ENCODE measurements around the gene MAP3K4. TPM values are rescaled to one million over a fixed set of nuclear protein-coding genes. Genes with fewer than 3 reads are reported as not detected.

Gene MAP3K4
- total RNA-seq, 1 experiment from 2014 or later = 69.8 TPM

DNA sequence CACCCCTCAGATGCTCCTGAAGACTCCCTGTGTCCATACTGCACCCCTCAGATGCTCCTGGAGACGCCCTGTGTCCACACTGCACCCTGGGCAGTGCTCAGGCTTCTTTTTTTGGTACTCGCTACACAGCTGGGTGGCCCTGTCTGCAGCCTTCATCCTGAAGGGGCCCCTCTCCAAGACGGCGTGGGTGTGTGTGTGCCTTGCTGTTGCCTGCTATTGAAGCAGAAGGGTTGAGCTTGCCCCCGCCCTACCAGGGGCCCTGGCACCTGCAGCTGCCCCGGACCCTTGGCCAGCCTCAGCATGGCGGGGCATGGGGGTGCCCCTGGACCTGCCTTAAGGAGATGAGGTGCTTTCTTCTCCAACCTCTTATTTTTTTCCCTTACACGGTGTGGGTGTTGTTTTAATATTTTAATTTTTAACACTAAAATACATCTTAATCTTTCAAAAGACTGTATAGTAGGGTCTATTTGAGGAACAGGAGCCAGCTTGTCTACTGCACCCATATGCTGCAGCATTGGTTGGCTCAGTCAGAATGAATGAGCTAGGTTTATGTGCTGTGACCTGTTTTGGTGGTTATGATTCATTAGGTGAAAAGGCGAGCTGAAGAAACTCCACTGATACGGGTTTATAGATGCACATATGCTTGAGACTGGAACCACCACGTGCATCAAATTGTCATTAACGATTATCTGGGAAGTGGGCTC is 146.4 kb downstream of the MAP3K4 start:
- H3K27ac Mint-ChIP-seq = no peak overlapping the region
- H3K36me3 Mint-ChIP-seq = peaks cover 36% of the 10 kb centered on the region
- H3K4me1 Mint-ChIP-seq = peaks cover 14% of the 10 kb centered on the region
- H3K9me3 Mint-ChIP-seq = no peaks in the 10 kb centered on the region
- DNase-seq (ENCODE audit: low spot score) (no peak), ATAC-seq (no peak)
- no peak overlapping the region for H3K4me3 Mint-ChIP-seq
- ChIA-PET POLR2A (interaction anchor here (0.8 kb wide), 1 partner anchor 136 kb away, joined by 3 read pairs; no protein-coding TSS in a partner anchor), CTCF (interaction anchor here (1.1 to 3.3 kb wide), 4 partner anchors 233 to 387 kb away, joined by 3 to 20 read pairs (median 12); no protein-coding TSS in a partner anchor)
- TF ChIP-seq, protein P1, sequence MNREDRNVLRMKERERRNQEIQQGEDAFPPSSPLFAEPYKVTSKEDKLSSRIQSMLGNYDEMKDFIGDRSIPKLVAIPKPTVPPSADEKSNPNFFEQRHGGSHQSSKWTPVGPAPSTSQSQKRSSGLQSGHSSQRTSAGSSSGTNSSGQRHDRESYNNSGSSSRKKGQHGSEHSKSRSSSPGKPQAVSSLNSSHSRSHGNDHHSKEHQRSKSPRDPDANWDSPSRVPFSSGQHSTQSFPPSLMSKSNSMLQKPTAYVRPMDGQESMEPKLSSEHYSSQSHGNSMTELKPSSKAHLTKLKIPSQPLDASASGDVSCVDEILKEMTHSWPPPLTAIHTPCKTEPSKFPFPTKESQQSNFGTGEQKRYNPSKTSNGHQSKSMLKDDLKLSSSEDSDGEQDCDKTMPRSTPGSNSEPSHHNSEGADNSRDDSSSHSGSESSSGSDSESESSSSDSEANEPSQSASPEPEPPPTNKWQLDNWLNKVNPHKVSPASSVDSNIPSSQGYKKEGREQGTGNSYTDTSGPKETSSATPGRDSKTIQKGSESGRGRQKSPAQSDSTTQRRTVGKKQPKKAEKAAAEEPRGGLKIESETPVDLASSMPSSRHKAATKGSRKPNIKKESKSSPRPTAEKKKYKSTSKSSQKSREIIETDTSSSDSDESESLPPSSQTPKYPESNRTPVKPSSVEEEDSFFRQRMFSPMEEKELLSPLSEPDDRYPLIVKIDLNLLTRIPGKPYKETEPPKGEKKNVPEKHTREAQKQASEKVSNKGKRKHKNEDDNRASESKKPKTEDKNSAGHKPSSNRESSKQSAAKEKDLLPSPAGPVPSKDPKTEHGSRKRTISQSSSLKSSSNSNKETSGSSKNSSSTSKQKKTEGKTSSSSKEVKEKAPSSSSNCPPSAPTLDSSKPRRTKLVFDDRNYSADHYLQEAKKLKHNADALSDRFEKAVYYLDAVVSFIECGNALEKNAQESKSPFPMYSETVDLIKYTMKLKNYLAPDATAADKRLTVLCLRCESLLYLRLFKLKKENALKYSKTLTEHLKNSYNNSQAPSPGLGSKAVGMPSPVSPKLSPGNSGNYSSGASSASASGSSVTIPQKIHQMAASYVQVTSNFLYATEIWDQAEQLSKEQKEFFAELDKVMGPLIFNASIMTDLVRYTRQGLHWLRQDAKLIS (CRISPR knock-in tag; IDR thresholded peaks at IDR 0.05; ENCODE audit: borderline replicate concordance) = no peak
- TF ChIP-seq GRHL2 (CRISPR knock-in tag; IDR thresholded peaks at IDR 0.05; ENCODE audit: insufficient replicate concordance, severe bottlenecking) = no peak
- TF ChIP-seq, protein P2, sequence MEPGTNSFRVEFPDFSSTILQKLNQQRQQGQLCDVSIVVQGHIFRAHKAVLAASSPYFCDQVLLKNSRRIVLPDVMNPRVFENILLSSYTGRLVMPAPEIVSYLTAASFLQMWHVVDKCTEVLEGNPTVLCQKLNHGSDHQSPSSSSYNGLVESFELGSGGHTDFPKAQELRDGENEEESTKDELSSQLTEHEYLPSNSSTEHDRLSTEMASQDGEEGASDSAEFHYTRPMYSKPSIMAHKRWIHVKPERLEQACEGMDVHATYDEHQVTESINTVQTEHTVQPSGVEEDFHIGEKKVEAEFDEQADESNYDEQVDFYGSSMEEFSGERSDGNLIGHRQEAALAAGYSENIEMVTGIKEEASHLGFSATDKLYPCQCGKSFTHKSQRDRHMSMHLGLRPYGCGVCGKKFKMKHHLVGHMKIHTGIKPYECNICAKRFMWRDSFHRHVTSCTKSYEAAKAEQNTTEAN (CRISPR knock-in tag; IDR thresholded peaks at IDR 0.05) = no peak
- TF ChIP-seq MXD4 (CRISPR knock-in tag; IDR thresholded peaks at IDR 0.05; ENCODE audit: borderline replicate concordance) = no peak
- TF ChIP-seq, protein P3, sequence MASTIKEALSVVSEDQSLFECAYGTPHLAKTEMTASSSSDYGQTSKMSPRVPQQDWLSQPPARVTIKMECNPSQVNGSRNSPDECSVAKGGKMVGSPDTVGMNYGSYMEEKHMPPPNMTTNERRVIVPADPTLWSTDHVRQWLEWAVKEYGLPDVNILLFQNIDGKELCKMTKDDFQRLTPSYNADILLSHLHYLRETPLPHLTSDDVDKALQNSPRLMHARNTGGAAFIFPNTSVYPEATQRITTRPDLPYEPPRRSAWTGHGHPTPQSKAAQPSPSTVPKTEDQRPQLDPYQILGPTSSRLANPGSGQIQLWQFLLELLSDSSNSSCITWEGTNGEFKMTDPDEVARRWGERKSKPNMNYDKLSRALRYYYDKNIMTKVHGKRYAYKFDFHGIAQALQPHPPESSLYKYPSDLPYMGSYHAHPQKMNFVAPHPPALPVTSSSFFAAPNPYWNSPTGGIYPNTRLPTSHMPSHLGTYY (CRISPR knock-in tag; IDR thresholded peaks at IDR 0.05) = no peak
- TF ChIP-seq ZNF423 (CRISPR knock-in tag; IDR thresholded peaks at IDR 0.05) = no peak
- H3K27me3 Mint-ChIP-seq (ENCODE audit: low read depth) = no peaks in the 10 kb centered on the region

DNA sequence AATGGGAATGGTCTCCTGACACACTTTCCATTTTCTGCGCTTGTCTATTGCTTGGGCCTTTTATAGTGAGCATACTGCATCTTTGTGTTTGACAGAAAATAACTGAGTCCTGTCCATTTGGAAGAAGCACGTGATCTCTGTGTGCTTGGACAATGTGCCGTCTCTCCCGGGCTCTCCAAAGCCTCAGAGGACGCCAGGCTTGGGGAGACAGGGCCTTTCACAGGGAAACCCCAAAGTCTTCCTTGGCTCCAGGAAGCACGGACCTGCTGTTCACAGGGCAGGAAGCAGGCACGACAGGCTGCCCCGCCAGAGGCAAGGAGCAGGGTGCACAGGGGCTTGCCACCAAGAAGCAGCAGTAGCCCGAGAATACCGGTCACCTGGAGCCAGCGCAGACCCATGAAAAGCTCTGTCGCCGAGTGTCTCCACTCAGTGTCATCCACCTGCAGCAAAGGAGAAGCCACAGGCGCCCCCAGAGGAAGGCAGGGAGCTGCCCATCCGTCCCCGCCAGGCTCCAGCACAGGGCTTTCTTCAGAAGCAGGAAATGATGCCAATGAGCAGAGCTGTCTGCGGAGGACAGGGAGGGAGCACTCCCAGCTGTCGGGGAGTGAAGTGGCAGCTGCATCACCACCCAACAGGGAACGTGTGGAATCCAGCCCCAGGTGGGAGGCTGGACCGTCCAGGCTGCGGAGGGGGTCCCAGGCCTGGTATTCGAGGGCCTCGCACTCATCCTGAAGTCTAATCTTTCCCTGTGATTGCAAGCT is 147.2 kb downstream of the MAP3K4 start:
- Mint-ChIP-seq H3K27me3 (ENCODE audit: low read depth) (no peaks in the 10 kb centered on the region), H3K27ac (no peak overlapping the region; the same call in 1 of the 2 replicates), H3K4me3 (no peak overlapping the region), H3K4me1 (peaks cover 14% of the 10 kb centered on the region), H3K36me3 (peaks cover 39% of the 10 kb centered on the region), H3K9me3 (no peaks in the 10 kb centered on the region)
- no peak for DNase-seq (ENCODE audit: low spot score)
- ChIA-PET POLR2A (interaction anchor here (0.8 kb wide), 1 partner anchor 135 kb away, joined by 3 read pairs; no protein-coding TSS in a partner anchor), CTCF (interaction anchor here (0.7 to 3.3 kb wide), 6 partner anchors 10 to 388 kb away, joined by 3 to 20 read pairs (median 4); no protein-coding TSS in a partner anchor)
- peak; percentile 13; the same call in 1 of the 2 replicates for ATAC-seq
- TF ChIP-seq NFE2L1 (CRISPR knock-in tag; IDR thresholded peaks at IDR 0.05) = no peak
- TF ChIP-seq, protein P4, sequence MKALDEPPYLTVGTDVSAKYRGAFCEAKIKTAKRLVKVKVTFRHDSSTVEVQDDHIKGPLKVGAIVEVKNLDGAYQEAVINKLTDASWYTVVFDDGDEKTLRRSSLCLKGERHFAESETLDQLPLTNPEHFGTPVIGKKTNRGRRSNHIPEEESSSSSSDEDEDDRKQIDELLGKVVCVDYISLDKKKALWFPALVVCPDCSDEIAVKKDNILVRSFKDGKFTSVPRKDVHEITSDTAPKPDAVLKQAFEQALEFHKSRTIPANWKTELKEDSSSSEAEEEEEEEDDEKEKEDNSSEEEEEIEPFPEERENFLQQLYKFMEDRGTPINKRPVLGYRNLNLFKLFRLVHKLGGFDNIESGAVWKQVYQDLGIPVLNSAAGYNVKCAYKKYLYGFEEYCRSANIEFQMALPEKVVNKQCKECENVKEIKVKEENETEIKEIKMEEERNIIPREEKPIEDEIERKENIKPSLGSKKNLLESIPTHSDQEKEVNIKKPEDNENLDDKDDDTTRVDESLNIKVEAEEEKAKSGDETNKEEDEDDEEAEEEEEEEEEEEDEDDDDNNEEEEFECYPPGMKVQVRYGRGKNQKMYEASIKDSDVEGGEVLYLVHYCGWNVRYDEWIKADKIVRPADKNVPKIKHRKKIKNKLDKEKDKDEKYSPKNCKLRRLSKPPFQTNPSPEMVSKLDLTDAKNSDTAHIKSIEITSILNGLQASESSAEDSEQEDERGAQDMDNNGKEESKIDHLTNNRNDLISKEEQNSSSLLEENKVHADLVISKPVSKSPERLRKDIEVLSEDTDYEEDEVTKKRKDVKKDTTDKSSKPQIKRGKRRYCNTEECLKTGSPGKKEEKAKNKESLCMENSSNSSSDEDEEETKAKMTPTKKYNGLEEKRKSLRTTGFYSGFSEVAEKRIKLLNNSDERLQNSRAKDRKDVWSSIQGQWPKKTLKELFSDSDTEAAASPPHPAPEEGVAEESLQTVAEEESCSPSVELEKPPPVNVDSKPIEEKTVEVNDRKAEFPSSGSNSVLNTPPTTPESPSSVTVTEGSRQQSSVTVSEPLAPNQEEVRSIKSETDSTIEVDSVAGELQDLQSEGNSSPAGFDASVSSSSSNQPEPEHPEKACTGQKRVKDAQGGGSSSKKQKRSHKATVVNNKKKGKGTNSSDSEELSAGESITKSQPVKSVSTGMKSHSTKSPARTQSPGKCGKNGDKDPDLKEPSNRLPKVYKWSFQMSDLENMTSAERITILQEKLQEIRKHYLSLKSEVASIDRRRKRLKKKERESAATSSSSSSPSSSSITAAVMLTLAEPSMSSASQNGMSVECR (CRISPR knock-in tag; IDR thresholded peaks at IDR 0.05; ENCODE audit: borderline replicate concordance) = no peak
- TF ChIP-seq, protein P5, sequence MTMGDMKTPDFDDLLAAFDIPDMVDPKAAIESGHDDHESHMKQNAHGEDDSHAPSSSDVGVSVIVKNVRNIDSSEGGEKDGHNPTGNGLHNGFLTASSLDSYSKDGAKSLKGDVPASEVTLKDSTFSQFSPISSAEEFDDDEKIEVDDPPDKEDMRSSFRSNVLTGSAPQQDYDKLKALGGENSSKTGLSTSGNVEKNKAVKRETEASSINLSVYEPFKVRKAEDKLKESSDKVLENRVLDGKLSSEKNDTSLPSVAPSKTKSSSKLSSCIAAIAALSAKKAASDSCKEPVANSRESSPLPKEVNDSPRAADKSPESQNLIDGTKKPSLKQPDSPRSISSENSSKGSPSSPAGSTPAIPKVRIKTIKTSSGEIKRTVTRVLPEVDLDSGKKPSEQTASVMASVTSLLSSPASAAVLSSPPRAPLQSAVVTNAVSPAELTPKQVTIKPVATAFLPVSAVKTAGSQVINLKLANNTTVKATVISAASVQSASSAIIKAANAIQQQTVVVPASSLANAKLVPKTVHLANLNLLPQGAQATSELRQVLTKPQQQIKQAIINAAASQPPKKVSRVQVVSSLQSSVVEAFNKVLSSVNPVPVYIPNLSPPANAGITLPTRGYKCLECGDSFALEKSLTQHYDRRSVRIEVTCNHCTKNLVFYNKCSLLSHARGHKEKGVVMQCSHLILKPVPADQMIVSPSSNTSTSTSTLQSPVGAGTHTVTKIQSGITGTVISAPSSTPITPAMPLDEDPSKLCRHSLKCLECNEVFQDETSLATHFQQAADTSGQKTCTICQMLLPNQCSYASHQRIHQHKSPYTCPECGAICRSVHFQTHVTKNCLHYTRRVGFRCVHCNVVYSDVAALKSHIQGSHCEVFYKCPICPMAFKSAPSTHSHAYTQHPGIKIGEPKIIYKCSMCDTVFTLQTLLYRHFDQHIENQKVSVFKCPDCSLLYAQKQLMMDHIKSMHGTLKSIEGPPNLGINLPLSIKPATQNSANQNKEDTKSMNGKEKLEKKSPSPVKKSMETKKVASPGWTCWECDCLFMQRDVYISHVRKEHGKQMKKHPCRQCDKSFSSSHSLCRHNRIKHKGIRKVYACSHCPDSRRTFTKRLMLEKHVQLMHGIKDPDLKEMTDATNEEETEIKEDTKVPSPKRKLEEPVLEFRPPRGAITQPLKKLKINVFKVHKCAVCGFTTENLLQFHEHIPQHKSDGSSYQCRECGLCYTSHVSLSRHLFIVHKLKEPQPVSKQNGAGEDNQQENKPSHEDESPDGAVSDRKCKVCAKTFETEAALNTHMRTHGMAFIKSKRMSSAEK (CRISPR knock-in tag; IDR thresholded peaks at IDR 0.05; ENCODE audit: borderline replicate concordance) = no peak
- TF ChIP-seq, protein P6, sequence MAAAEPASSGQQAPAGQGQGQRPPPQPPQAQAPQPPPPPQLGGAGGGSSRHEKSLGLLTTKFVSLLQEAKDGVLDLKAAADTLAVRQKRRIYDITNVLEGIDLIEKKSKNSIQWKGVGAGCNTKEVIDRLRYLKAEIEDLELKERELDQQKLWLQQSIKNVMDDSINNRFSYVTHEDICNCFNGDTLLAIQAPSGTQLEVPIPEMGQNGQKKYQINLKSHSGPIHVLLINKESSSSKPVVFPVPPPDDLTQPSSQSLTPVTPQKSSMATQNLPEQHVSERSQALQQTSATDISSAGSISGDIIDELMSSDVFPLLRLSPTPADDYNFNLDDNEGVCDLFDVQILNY (CRISPR knock-in tag; IDR thresholded peaks at IDR 0.05) = no peak
- TF ChIP-seq SOX15 (CRISPR knock-in tag; IDR thresholded peaks at IDR 0.05) = no peak
- TF ChIP-seq, protein P3 (CRISPR knock-in tag; IDR thresholded peaks at IDR 0.05) = no peak
- no peak for TF ChIP-seq SMAD4 (CRISPR knock-in tag; IDR thresholded peaks at IDR 0.05)
- TF ChIP-seq JUN (CRISPR knock-in tag; IDR thresholded peaks at IDR 0.05) = no peak

Data from WTC11 (cell line).